CMK (cell line): ENCODE measurements around the gene GDPD3.

Experiments
- DNase-seq: peaks from one replicate; pipeline ENCODE4 v3.0.0-alpha.2; 2010; ENCODE audit warnings: low read depth

The GDPD3 gene

DNA sequence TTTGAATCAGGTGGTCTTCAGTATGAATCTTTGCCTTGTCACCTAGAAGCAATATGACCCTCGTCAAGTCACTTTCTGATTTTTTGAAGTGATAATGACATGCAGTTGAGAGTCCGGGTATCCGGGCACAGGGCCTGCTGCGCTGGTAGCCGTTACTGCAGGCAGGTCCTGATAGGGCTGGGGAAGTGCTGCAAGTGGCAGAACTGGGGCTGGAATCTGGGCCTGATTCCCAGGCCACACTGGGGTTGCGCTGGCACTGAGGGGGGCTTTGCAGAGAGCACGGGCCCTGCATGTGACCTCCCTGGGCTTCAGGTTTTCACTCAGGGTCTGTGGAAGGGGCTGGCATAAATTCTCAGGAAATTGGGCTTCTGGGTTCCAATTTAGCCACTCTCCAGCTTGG, 34.6 kb downstream of the GDPD3 start:
- no peak for DNase-seq

DNA sequence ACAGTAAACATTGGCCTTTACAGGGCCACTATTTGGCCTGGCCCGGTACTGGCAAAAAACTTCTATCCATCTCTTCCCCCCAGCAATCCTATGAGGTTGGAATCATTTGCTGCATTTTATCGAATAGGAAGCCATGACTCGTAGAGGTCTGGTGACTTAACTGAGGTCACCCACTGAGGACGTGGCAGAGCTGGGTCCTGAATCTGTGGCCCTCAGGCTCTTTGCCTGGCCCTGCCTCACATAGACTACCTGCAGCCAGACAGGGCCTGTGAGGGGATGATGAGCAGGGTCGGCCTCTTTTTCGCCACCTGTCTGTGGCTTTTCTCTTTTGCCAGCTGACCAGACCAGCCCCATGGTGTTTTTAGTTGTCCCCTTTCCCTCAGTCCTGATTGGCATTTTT, 35.7 kb downstream of the GDPD3 start:
- no peak for DNase-seq

- DNase-seq = no peak
These were observed 37.0 kb downstream of the GDPD3 start for GRCh38 chr16:30076276-30076791.

- peak; percentile 79 for DNase-seq
These were observed 37.6 kb downstream of the GDPD3 start, which contains the start of gene PPP4C for GRCh38 chr16:30075503-30076275. Gene PPP4C, plus strand, starts transcription at chr16:30075994. Its CDS starts 384 bp downstream, at chr16:30076378.

DNA sequence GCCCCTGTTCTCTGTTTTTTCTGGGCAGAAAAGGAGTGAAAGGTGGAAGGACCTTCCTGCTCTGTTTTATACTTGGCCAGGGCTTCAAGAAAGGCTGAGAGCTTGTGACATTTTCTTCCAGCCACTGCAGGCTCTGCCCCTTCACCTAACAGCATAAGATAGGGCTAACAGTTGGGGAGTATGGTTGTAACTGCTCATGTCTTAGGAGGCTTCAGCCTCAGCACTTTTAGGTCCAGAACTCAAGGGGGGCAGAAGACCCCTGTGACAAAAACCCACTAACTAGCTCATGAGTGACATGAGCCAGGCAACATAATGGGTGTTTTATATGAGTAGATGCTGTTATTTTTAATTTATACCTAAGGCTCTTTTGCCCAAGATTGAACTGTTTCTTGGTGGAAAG, 42.8 kb downstream of the GDPD3 start:
- no peak for DNase-seq

- DNase-seq = no peak
These were observed 43.5 kb downstream of the GDPD3 start for GRCh38 chr16:30069611-30070462.

- DNase-seq = no peak
These were observed 44.4 kb downstream of the GDPD3 start for GRCh38 chr16:30068750-30069610.

DNA sequence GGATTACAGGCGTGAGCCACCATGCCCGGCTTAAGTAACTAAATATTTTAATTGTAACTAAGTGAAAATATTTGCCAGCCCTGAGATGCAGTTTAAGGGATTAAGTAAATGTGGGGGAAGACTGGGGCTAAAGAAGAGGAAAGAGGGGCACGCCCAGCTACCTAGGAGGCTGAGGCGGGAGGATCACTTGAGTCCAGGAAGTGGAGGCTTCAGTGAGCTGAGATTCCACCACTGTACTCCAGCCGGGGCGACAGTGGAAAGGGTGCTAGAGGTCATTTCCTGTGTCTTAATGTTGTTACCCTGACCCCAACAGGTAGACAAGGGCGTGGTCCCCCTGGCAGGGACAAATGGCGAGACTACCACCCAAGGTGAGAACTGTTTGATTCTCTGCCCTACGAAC, 45.0 kb downstream of the GDPD3 start:
- no peak for DNase-seq

- DNase-seq = no peak
These were observed 45.8 kb downstream of the GDPD3 start for GRCh38 chr16:30067584-30067916.

GRCh38 chr16:30066761-30067583, 46.4 kb downstream of the GDPD3 start:
- DNase-seq = no peak

GRCh38 chr16:30065943-30066760, 47.2 kb downstream of the GDPD3 start:
- DNase-seq = no peak

GRCh38 chr16:30065102-30065942, 48.0 kb downstream of the GDPD3 start, which contains the start of gene ALDOA:
Gene ALDOA, plus strand, starts transcription at chr16:30065760. Its CDS starts 1,138 bp downstream, at chr16:30066898.
- peak; percentile 90 for DNase-seq

DNA sequence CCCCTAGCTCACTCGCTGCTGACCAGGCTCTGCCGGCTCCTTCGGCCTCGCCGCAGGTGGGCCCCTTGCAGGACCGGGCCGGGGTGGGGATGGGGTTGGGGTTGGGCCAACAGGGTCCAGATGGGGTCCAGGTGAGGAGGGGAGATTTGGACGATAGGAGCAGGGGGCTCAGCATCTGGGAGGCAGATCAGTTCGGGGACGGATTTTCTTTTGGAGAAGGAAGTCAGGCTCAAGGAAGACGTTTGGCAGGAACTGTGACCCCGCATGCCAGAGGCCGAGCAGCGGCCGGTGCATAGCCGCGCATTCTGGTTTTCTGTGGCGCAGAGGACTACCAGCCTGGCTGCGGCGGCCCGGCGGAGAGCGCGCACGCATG, 48.6 kb downstream of the GDPD3 start:
- no peak for DNase-seq

DNA sequence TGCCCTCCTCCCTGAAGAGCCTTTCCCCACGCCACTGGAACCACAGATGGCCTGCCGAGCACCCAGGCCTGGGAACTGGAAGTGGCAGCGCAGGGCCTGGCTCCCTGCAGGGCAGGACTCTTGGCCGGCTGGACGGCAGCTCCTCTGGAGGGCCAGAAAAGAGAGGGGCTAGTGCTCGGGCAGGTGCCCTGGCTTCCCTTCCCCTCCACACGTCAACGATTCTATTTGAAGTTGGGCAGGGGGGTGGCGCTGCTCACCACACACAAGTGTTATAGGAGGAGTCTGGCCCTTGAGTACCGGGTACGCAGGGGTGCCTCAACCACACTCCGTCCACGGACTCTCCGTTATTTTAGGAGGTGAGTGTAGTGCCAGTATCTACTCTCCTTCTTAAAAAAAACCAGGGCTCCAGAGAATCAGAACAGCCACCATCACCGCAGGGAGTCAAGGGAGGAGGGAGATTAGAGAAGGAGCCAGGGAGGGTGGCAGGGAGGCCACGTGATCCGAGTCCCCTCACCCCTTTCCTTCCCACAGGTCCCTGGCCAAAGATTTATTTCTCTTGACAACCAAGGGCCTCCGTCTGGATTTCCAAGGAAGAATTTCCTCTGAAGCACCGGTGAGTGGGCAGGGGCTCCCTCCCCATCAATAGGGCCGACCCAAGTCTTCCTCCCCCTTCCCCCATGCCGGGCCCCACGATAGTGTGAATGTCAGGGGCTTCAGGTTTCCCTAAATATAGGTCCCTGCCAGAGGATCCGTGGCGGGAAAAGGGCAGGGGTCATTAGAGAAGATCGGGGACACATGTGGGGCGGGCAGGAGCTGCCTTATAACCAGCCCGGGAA, 49.2 kb downstream of the GDPD3 start:
- peak; percentile 84 for DNase-seq

GRCh38 chr16:30063278-30063892, 50.0 kb downstream of the GDPD3 start:
- no peak for DNase-seq

GRCh38 chr16:30060836-30061554, 52.3 kb downstream of the GDPD3 start:
- DNase-seq = no peak

DNA sequence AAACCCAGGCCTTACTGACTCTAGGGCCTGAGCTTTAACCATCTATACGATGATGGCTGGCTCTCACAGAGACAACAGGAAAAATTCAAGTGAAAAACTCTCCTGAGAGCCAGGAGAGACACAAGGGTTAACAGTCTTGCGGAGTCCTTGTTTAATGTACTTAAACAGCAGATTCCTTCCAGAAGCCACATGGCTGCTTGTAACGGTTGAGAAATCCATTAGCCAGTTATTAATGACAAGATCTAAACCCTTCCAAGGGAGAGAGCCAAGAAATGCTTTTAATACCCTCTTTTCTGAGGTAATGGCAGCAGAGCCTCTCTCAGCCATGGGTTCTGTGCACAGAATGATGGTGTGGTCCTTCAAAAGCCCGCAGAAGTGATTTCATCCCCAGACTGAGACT, 53.0 kb downstream of the GDPD3 start:
- no peak for DNase-seq
